B cell (primary cell): ENCODE results near the gene HDAC11.

Experiments
- EZH2 ChIP-seq: IDR thresholded peaks from 2 replicates; pipeline ENCODE4 v1.6.1; 2012; ENCODE audit warnings: borderline replicate concordance, low read depth, mild to moderate bottlenecking, moderate library complexity, low read length; ENCODE audit not compliant: insufficient read depth, poor library complexity, severe bottlenecking
- TF ChIP-seq, protein P1 (sequence below): fragments of 200-600 bp; IDR thresholded peaks from one replicate; pipeline ENCODE4 v1.8.0; 2022; ENCODE audit warnings: antibody characterized with exemption, mild to moderate bottlenecking

DNA sequence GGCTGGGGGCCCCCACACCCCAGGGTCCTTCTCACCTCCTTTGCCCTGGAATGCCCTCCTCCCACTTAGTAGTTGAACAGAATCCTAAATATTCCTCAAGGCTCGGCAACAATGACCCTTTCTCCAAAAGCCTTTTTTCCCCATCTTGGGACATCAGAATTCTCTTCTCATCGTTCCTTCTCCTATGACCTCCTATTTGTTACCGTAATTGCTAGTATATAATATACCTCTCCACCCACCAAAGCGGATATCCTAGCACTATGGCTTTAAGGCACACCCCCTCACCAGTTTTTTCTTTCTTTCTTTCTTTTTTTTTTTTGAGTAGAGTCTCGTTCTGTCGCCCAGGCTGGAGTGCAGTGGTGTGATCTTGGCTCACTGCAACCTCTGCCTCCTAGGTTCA is 16.8 kb downstream of the HDAC11 start:
- TF ChIP-seq, protein P1, sequence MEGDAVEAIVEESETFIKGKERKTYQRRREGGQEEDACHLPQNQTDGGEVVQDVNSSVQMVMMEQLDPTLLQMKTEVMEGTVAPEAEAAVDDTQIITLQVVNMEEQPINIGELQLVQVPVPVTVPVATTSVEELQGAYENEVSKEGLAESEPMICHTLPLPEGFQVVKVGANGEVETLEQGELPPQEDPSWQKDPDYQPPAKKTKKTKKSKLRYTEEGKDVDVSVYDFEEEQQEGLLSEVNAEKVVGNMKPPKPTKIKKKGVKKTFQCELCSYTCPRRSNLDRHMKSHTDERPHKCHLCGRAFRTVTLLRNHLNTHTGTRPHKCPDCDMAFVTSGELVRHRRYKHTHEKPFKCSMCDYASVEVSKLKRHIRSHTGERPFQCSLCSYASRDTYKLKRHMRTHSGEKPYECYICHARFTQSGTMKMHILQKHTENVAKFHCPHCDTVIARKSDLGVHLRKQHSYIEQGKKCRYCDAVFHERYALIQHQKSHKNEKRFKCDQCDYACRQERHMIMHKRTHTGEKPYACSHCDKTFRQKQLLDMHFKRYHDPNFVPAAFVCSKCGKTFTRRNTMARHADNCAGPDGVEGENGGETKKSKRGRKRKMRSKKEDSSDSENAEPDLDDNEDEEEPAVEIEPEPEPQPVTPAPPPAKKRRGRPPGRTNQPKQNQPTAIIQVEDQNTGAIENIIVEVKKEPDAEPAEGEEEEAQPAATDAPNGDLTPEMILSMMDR = no peak
- no peak for TF ChIP-seq EZH2
